HG03095 (cell line): ENCODE measurements around the gene KRTAP5-10.
"Not testable (repeated sequence)": the region's sequence is repeated elsewhere in the genome, so short reads cannot be mapped to it uniquely, and the experiment has no call there.

ENCODE experiments used
- ATAC-seq: cut with Tn5 transposase; IDR thresholded peaks from one replicate; pipeline ENCODE4 v1.9.1; 2021; ENCODE audit warnings: moderate library complexity; ENCODE audit not compliant: unreplicated experiment

Gene KRTAP5-10

DNA sequence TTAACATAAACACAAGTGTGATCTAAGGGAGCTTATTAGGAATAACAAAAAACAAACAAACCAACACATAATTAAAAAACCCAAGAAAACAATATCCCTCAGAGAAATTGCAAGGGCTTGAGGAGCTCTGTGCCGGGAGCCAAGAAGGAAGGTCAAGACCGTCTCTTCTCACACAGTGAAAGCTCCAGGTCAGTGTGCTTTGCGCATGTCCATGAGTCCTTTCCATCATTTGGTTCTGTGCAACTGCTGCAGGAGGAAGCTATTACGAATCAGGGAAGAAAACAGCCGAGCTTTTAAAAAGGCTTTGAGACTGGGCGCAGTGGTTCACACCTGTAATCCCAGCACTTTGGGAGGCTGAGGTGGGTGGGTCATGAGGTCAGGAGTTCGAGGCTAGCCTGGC is 23.0 kb upstream of the KRTAP5-10 start:
- ATAC-seq, result no peak

DNA sequence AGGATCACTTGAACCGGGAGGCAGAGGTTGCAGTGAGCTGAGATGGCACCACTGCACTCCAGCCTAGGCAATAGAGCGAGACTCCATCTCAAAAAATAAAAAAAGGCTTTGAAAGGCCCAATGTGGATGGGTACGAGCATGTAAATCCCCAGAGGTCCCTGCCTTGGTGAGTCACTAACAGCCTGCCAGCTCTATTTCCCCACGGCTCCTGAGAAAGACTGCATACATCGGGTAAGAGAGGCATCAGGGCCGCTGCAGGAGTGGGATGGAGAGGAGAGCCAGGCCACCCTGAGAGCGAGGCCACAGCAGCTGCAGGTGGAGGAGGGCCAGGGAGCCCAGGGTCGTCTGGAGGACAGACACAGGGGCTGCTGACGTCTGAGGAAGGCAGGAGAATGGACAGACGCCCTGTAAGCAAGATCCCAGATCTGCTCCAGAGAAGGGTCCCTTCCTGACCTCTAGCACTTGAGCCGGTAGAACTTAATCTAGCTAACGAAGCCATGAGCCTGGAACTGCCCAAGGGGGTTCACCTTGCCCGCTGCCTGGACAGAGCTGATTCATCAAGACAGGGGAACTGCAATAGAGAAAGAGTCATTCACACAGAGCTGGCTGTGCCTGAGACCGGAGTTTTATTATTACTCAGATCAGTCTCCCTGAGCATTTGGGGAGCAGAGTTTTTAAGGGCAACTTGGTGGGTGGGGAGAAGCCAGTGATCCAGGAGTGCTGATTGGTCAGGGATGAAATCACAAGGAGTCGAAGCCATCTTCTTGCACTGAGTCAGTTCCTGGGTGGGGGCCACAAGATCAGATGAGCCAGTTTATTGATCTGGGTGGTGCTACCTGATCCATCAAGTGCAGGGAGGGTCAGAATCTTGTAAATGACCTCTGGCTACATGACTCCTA is 22.2 kb upstream of the KRTAP5-10 start:
- ATAC-seq, result no peak

DNA sequence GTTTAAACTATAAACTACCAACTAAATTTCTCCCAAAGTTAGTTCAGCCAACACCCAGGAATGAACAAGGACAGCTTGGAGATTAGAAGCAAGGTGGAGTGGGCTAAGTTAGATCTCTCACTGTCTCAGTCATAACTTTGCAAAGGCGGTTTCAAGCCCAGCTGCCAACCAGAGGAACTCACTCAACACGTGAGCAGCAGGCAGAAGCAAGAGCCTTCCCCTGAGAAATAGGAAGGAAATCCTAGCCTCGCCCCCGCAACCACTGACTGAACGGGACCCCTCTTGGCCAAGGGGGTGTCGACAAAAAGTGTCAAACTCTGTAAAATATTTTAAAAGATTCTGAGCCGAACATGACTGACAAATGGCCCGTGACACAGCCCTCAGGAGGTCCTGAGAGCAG is 21.5 kb upstream of the KRTAP5-10 start:
- no peak for ATAC-seq

DNA sequence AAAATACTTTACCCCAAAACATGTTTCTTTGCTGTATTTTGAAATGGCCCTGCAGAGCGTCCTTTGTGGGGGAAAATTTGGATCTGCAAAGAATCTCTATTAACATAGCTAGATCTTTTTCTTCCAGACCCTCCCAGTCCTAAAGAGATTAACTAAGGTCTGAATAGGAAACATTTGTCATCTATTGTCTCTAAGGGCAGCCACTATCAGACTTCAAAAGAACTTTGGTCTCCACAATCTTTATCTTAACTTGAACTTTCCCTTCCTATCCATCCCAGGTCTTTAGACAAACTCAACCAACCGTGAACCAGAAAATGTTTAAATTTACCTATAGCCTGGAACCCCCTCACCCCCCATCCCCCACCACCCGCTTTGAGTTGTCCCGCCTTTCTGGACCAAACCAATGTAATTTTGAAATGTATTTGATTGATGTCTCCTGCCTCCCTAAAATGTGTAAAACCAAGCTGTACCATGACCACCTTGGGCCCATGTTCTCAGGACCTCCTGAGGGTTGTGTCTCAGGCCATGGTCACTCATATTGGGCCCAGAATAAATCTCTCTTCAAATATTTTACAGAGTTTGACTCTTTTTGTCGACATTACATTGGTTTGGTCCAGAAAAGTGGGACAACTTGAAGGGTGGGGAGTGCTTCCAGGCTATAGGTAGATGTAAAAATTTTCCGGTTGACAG is 20.7 kb upstream of the KRTAP5-10 start:
- ATAC-seq, result no peak

DNA sequence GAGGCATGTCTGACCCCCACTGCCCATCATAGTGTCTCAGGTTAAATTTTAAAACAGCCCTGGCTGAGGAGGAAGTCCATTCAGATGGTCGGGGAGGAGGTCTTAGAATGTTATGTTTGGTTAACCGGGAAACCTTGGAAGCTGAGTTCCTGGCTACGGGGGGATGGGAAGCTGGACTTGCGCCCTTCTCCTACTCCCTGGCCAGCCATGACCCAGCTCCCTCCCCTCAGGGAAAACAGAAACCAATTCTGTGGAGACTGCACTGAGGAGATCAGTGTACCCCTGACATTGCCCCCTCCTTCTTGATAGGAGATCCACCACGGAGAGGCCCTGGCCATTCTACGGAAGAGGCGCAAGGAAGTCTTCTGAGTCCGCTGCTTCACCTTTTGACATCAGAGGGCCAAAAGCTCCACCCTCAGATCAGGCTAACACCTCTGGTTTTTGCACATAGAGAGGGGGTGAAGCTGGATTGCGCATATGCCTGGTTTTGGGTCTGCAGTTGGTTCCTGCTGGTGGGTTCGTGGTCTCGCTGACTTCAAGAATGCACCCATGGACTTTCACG is 19.9 kb upstream of the KRTAP5-10 start:
- no peak for ATAC-seq

DNA sequence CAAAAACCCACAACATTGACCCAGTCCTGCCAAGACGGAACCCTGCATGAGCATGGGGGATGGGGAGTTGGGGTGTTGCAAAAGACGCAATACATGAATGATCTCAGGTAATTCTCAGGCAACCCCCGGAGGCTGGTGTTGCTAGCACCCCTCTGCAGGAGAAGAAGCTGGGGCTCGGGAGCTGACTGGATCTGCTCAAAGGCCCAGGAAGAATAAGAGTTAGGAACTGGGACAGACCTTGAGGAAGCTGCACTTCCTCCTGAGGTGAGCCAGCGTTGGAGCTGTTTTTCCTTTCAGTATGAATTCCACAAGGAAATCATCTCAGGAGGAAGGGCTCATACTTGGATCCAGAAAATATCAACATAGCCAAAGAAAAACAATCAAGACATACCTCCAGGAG is 17.2 kb upstream of the KRTAP5-10 start, which contains the start of gene KRTAP5-9:
Gene KRTAP5-9, plus strand, starts transcription at position 301 of the 400 bp plus-strand sequence. CDS start 238 bp downstream, outside the sequence.
- no peak for ATAC-seq

DNA sequence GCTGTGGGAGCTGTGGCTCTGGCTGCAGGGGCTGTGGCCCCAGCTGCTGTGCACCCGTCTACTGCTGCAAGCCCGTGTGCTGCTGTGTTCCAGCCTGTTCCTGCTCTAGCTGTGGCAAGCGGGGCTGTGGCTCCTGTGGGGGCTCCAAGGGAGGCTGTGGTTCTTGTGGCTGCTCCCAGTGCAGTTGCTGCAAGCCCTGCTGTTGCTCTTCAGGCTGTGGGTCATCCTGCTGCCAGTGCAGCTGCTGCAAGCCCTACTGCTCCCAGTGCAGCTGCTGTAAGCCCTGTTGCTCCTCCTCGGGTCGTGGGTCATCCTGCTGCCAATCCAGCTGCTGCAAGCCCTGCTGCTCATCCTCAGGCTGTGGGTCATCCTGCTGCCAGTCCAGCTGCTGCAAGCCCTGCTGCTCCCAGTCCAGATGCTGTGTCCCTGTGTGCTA is 16.6 kb upstream of the KRTAP5-10 start:
- no peak for ATAC-seq

DNA sequence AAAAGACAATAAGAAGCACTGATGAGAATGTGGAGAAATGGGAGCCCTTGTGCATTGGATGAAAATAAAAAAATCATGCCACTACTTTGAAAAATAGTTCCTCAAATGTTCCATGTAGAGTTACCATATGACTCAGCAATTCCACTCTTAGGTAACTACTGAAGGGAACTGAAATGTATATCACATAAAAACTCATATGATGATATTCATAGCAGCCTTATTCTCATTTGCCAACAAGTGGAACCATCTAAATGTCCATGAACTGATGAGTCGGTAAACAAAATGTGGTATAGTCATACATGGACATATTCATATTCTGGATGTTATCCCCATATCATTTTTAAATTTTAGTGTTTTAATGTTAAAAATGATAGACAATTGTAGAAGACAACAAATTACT is 13.7 kb upstream of the KRTAP5-10 start:
- no peak for ATAC-seq

DNA sequence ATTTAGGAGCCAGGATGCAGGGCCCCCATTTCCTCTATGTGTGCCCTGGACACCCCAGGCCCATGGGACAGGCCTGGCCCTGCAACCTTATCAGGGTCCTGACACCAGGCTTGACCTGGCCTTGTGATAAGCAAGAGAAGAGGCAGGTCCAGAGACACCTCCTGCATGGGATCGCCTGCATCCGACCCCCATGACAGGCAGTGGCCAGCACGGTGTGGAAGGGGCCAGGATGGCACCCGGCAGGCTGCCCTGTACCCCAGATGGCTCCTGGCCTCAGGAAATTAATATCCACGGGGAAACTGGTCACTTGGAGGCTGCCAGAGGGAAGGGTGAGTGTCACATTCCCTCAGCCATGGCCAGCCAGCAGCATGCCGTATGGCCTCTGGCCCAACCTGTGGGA is 10.4 kb upstream of the KRTAP5-10 start:
- ATAC-seq, result no peak

DNA sequence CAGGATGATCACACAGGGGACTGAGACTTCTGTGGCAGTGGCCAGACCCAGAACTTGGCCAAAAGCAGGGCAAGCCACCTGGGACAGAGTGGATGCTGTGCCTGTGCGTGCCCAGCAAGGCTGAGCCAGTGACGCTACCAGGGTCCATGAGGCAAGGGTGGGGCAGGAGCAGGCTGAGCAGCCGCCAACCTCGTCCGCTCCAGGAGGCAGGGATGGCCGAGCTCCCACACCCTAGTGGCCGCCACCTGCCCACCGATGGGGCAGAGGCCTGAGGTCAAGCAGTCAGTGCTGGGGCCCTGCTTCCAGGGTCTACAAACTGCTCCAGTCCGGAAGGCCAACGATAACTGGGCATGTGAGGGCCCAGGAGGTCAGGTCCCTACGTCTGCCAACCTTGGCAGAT is 9.9 kb upstream of the KRTAP5-10 start:
- ATAC-seq, result no peak

DNA sequence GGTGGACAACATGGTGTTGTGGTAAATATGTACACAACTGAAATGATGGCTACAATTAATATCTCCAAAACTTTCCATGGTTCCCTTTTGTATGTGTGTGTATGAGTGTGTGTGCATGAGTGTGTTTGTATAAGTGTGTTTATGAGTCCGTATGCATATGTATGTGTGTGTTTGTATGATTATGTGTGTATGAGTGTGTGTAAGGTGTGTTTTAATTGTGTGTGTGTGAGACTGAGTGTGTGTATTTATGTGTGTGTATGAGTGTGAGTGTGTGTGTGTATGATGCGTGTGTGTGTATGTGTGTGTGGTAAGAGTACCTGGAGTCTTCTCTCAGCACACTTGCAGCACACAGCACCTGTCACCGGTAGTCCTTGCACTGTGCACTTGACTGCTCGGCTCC is 9.3 kb upstream of the KRTAP5-10 start:
- no peak for ATAC-seq

DNA sequence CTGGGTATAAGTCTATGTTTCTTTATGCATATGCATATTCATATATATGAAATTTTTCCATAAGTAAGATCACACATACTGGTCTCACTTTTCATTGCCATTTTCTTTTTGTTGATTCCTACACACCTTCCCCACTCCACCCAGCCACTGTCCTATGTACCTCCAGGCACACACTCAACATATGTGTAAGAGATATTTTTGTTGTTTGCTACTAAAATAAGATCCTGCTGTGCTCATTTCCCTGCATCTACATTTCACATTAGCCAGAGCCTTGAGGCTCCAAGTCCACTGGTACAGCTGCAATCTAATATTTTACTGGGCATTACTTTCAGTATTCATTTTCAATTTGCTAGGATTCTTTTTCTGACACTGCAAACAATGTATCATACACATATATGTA is 8.1 kb upstream of the KRTAP5-10 start:
- ATAC-seq, result no peak

DNA sequence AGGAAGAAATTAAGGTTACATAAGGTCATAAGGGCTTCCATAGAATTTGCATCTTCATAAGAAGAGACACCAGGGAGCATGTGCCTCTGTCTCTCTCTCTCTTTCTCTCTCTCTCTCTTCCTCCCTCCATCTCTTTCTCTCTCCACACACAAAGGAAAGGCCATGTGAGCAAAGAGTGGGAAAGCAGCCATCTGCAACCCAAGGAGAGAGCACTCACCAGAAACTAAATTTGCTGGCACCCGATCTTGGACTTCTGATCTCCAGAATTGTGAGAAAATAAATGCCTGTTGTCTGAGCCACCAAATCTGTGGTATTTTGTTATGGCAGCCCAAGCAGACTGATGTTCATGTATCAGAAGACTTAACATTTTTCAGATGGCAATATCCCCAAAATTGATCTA is 6.4 kb upstream of the KRTAP5-10 start:
- no peak for ATAC-seq

DNA sequence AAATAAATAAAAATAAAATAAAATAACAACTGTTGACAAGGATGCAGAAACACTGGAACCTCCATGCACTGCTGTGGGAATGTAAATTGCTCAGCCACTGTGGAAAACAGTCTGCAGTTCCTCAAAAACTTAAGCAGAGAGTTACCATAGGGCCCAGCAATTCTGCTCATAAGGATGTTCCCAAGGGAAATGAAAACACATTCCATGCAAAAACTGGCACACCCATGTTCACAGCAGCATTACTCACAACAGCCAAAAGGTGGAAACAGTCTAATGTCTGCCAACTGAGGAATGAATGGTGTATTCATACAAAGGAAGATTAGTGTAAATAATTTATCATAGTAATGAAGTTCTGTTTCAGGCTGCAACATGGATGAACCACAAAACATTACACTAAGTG is 3.2 kb upstream of the KRTAP5-10 start:
- no peak for ATAC-seq

DNA sequence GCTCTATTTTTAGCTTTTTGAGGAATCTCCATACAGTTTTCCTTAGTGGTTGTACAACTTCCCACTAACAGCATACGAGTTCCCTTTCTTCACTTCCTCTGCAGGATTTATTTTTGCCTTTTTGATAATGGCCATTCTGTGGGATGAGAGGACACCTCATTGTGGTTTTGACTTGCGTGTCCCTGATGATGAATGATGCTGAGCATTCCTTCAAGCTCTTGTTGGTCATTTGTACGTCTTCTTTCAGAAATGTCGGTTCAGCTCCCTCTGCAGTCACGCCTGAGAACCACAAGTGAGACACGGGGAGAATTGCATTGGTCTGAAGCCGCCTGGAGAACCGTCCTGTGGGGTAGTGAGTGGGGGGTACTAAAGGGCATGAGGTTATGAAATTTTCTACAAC is 2.0 kb upstream of the KRTAP5-10 start:
- no peak for ATAC-seq

DNA sequence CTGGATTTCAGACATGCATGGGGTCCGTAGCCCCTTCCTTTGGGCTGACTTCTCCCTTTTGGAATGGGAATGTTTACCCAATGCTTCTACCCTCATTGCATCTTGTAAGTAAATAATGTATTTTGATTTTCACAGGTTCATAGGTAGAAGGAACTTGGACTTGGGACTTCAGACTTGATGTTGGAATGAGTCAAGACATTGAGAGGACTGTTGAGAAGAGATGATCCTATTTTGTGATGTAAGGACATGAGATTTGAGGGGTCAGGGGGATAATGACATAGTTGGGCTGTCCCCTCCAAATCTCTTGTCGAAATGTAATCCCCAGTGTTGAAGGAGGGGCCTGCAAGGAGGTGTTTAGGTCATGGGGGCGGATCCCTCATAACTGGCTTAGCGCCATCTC is 933 bp upstream of the KRTAP5-10 start:
- ATAC-seq, result no peak

DNA sequence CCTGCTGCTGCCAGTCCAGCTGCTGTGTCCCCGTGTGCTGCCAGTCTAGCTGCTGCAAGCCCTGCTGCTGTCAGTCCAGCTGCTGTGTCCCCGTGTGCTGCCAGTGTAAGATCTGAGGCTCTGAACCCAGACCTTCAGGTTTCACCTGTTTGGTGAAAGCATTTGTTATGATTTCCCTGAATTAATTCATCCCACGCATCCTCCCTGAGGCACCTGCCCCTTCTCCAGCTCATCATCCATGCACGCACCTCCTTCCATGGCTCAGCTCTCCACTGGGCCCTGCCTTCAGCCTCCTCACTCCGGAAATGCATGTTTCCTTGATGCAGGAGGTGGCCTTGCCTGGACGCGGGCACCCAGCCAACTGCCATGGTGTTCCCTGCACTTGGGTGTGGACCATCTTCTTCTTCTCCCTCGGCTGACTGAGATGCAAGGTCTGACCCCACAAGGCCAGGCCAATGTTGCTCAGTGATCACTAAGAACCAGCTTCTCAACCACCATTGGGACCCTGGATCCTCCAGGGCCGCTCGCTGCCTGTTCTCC is 788 bp downstream of the KRTAP5-10 start:
- ATAC-seq, result no peak

DNA sequence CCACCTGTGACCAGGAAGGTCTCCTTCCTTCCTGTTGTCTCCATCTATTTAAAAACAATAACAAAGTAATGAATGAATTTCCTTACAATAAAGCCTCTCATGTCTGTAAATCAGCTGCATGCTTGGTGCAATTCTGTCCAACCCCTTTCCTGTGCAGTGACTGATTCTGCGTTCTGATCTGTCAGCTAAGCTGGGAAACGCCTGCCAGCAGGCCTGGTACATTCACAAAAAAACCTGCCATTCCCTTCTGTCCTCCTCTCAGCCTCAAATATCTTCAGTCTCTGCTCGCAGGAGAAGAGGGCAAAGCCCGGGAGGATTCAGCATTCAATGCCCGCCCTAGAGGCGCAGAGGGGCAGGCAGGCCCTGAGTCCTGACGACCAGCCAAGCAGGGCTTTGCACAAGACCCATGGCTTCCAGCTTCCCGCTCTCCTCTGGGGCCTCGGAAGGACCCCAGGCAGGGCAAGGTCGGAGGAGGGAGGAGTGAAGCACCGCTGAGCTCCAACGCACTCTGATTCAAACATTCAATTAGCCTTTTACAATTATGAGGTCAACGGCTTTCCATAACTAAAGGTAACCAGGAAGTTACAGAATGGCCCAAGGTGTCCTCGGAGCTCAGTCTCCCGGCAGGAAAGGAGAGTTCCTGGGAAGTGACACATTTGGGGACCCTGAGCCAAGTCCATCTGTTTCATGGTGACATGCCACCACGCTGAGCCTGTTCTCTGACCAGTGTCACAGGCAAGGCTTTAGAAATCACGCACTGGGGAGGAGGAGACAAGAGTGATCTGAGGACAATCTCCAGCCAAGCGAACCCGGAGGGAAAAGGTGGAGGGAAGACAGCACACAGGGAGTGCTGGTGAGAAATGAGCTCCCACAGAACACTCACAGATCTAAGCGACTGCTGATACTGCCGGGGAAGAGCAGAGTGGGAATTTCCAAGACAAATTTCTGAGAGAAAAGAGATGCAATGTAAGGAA is 1.6 kb downstream of the KRTAP5-10 start:
- not testable (repeated sequence) for ATAC-seq

DNA sequence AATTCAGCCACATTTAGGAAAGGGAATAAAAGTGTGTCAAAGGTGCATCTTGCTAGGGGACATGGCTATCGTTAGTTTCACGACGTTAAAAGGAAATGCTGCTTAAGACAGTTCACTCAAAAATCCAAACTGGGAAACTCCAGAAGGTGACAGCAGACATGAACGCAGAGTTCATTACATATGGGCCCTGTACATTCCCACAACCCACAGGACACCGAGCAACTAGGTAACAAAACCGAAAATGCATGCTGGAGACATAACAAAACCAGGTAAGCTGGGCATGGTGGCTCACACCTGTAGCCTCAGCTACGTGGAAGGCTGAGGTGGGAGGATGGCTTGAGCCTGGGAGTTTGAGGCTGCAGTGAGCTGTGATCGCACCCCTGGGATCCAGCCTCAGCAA is 2.3 kb downstream of the KRTAP5-10 start:
- not testable (repeated sequence) for ATAC-seq

DNA sequence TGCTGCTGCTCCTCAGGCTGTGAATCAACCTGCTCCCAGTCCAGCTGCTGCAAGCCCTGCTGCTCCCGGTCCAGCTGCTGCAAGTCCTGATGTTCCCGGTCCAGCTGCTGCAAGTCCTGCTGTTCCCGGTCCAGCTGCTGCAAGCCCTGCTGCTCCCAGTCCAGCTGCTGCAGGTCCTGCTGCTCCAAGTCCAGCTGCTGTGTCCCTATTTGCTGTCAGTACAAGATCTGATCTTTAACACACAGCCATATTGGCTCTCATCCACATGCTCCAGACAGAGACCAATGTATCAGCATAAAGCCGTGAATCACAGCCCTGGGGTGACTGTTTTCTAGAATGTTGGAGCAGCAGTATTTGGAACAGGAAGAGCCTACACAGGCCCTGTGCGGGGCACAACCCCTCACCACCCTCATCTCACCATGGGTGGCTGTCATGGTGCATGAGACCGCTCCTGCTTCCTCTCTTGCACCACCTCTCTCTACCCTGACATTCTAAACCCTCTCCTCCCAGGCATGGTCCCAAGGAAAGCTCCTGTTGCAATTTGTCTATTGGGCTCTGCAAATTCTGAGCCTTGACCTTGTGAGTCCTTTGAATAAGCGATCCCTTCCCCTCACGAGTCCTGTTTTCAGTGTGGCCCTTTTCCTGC is 3.5 kb downstream of the KRTAP5-10 start:
- no peak for ATAC-seq
